CD4-positive, CD25-positive, alpha-beta regulatory T cell (primary cell): ENCODE data around the gene TPM1. TPM values are rescaled to one million over a fixed set of nuclear protein-coding genes. Genes with fewer than 3 reads are reported as not detected.

Source experiments
- ATAC-seq, 2 donors: fragments of 150-1000 bp; cut with Tn5 transposase; one replicate each; pipeline ENCODE4 v1.10.0; 2021; ENCODE audit warnings: low read depth in 2 of 2, moderate number of reproducible peaks in 2 of 2, moderate library complexity in 1 of 2
- DNase-seq, 3 donors: peaks; one replicate each; pipeline versions ENCODE4 v3.0.0 to v3.0.0-alpha.2; 2012 to 2022; ENCODE audit warnings: mixed read lengths in 1 of 3
- H3K27ac ChIP-seq: one replicate; pipeline ENCODE4 v1.7.0; 2013; ENCODE audit warnings: mild to moderate bottlenecking, low read length; ENCODE audit not compliant: insufficient read depth, poor library complexity, severe bottlenecking
- H3K27me3 ChIP-seq: one replicate; pipeline ENCODE4 v1.7.0; 2013; ENCODE audit warnings: low read length; ENCODE audit not compliant: control insufficient read depth, insufficient read depth
- H3K36me3 ChIP-seq: one replicate; pipeline ENCODE4 v1.7.0; 2013; ENCODE audit warnings: mild to moderate bottlenecking, low read length, moderate library complexity; ENCODE audit not compliant: control insufficient read depth, insufficient read depth
- H3K4me1 ChIP-seq: 2 replicates; pipeline ENCODE4 v1.7.0; 2013; ENCODE audit warnings: mild to moderate bottlenecking, low read length; ENCODE audit not compliant: insufficient read depth, control insufficient read depth, poor library complexity, severe bottlenecking
- H3K4me3 ChIP-seq: one replicate; pipeline ENCODE4 v1.7.0; 2013; ENCODE audit warnings: low read depth, mild to moderate bottlenecking, low read length, moderate library complexity
- H3K9me3 ChIP-seq, 2 experiments: 1 replicate in 1 of 2; 2 replicates in 1 of 2; pipeline ENCODE4 v1.7.0; 2013; ENCODE audit warnings: low read length in 2 of 2, mild to moderate bottlenecking in 1 of 2, moderate library complexity in 1 of 2; ENCODE audit not compliant: control insufficient read depth in 2 of 2
- H3K27ac Mint-ChIP-seq, 3 donors: one replicate each; pipeline ENCODE4 v1.8.0; 2020 to 2022; ENCODE audit warnings: mild to moderate bottlenecking in 3 of 3, mixed read lengths in 3 of 3, moderate library complexity in 2 of 3
- H3K27me3 Mint-ChIP-seq: one replicate; pipeline ENCODE4 v1.8.0; 2022; ENCODE audit warnings: mild to moderate bottlenecking, mixed read lengths
- H3K36me3 Mint-ChIP-seq: one replicate; pipeline ENCODE4 v1.8.0; 2020; ENCODE audit warnings: mixed read lengths
- H3K4me1 Mint-ChIP-seq, 4 donors: one replicate each; pipeline ENCODE4 v1.8.0; 2020 to 2022; ENCODE audit warnings: mixed read lengths in 4 of 4, mild to moderate bottlenecking in 1 of 4
- H3K4me3 Mint-ChIP-seq, 4 donors: one replicate each; pipeline ENCODE4 v1.8.0; 2020 to 2022; ENCODE audit warnings: mild to moderate bottlenecking in 4 of 4, mixed read lengths in 4 of 4, moderate library complexity in 3 of 4
- H3K9me3 Mint-ChIP-seq, 7 donors: one replicate each; pipeline ENCODE4 v1.8.0; 2020 to 2022; ENCODE audit warnings: mixed read lengths in 7 of 7, mild to moderate bottlenecking in 3 of 7, moderate library complexity in 2 of 7
- polyA plus RNA-seq, 4 donors: library from polyadenylated mRNA; unstranded; fragments of 300-500 nt; fragmentation: Illumina TruSeq; gene quantifications; one replicate each; pipeline ENCODE4 v1.2.3, GENCODE V29; 2021
- total RNA-seq: library from RNA; stranded (reverse); gene quantifications from one replicate; pipeline ENCODE4 v1.2.3, GENCODE V29; 2022

The TPM1 gene
- total and polyA plus RNA-seq, 5 donors from 2014 or later = 7.2 to 12.1 (median 11.0) TPM

- Mint-ChIP-seq H3K27ac (peak overlapping the region in 1 of 3 donors; percentile 69), H3K9me3 (peaks cover 0 to 2% (median 0%) of the 10 kb centered on the region in 7 donors), H3K36me3 (no peaks in the 10 kb centered on the region), H3K4me1 (peaks cover 0 to 3% (median 0%) of the 10 kb centered on the region in 4 donors), H3K4me3 (no peak overlapping the region), H3K27me3 (peaks cover 7% of the 10 kb centered on the region)
- Histone ChIP-seq H3K9me3 (no peaks in the 10 kb centered on the region), H3K4me1 (no peaks in the 10 kb centered on the region), H3K27ac (no peak overlapping the region), H3K27me3 (peaks cover 3% of the 10 kb centered on the region), H3K36me3 (no peaks in the 10 kb centered on the region), H3K4me3 (no peak overlapping the region)
- DNase-seq (no peak), ATAC-seq (no peak)
Measured at GRCh38 chr15:63019511-63020109, 22.9 kb upstream of the TPM1 start.

GRCh38 chr15:63020128-63020527, 22.4 kb upstream of the TPM1 start:
- DNase-seq (no peak), ATAC-seq (no peak)
- peaks cover 0 to 2% (median 0%) of the 10 kb centered on the region in 7 donors for H3K9me3 Mint-ChIP-seq
- no peaks in the 10 kb centered on the region for H3K9me3 ChIP-seq
- peaks cover 7% of the 10 kb centered on the region for H3K27me3 Mint-ChIP-seq
- H3K27me3 ChIP-seq = peaks cover 5% of the 10 kb centered on the region
- no peak overlapping the region for H3K27ac ChIP-seq
- H3K4me1 Mint-ChIP-seq = peaks cover 0 to 3% (median 0%) of the 10 kb centered on the region in 4 donors
- H3K4me3 ChIP-seq = no peak overlapping the region
- no peak overlapping the region for H3K27ac Mint-ChIP-seq
- no peak overlapping the region for H3K4me3 Mint-ChIP-seq
- no peaks in the 10 kb centered on the region for H3K36me3 Mint-ChIP-seq
- no peaks in the 10 kb centered on the region for H3K4me1 ChIP-seq
- no peaks in the 10 kb centered on the region for H3K36me3 ChIP-seq

GRCh38 chr15:63020759-63021430, 21.7 kb upstream of the TPM1 start:
- Mint-ChIP-seq H3K4me3 (no peak overlapping the region), H3K4me1 (no peaks in the 10 kb centered on the region), H3K27me3 (peaks cover 8% of the 10 kb centered on the region), H3K27ac (no peak overlapping the region), H3K9me3 (peaks cover 0 to 2% (median 0%) of the 10 kb centered on the region in 7 donors), H3K36me3 (no peaks in the 10 kb centered on the region)
- Histone ChIP-seq H3K27ac (no peak overlapping the region), H3K4me1 (no peaks in the 10 kb centered on the region), H3K36me3 (no peaks in the 10 kb centered on the region), H3K27me3 (peaks cover 5% of the 10 kb centered on the region), H3K4me3 (no peak overlapping the region), H3K9me3 (no peaks in the 10 kb centered on the region)
- ATAC-seq (no peak), DNase-seq (no peak)

GRCh38 chr15:63022181-63022580, 20.4 kb upstream of the TPM1 start:
- Mint-ChIP-seq H3K4me3 (no peak overlapping the region), H3K27ac (no peak overlapping the region), H3K27me3 (peaks cover 12% of the 10 kb centered on the region), H3K4me1 (no peaks in the 10 kb centered on the region), H3K9me3 (peaks cover 0 to 2% (median 0%) of the 10 kb centered on the region in 7 donors), H3K36me3 (no peaks in the 10 kb centered on the region)
- Histone ChIP-seq H3K36me3 (no peaks in the 10 kb centered on the region), H3K27ac (no peak overlapping the region), H3K4me3 (no peak overlapping the region), H3K9me3 (no peaks in the 10 kb centered on the region), H3K27me3 (peaks cover 5% of the 10 kb centered on the region), H3K4me1 (no peaks in the 10 kb centered on the region)
- no peak for DNase-seq
- no peak for ATAC-seq

GRCh38 chr15:63022663-63023062, 19.9 kb upstream of the TPM1 start:
- no peak for DNase-seq
- H3K27me3 Mint-ChIP-seq = peaks cover 12% of the 10 kb centered on the region

GRCh38 chr15:63023351-63023945, 19.1 kb upstream of the TPM1 start:
- Histone ChIP-seq H3K27me3 (peaks cover 8% of the 10 kb centered on the region), H3K4me1 (no peaks in the 10 kb centered on the region), H3K27ac (no peak overlapping the region), H3K9me3 (no peaks in the 10 kb centered on the region), H3K4me3 (no peak overlapping the region), H3K36me3 (no peaks in the 10 kb centered on the region)
- peaks cover 12% of the 10 kb centered on the region for H3K27me3 Mint-ChIP-seq
- no peak overlapping the region for H3K4me3 Mint-ChIP-seq
- H3K9me3 Mint-ChIP-seq = peaks cover 0 to 2% (median 0%) of the 10 kb centered on the region in 7 donors
- H3K27ac Mint-ChIP-seq = no peak overlapping the region
- DNase-seq (no peak), ATAC-seq (no peak)
- H3K4me1 Mint-ChIP-seq = no peaks in the 10 kb centered on the region
- no peaks in the 10 kb centered on the region for H3K36me3 Mint-ChIP-seq

More at GRCh38 chr15:63022663-63023062, 19.9 kb upstream of the TPM1 start:
- no peaks in the 10 kb centered on the region for H3K36me3 Mint-ChIP-seq
- H3K9me3 Mint-ChIP-seq = peaks cover 0 to 2% (median 0%) of the 10 kb centered on the region in 7 donors
- H3K9me3 ChIP-seq = no peaks in the 10 kb centered on the region
- no peak overlapping the region for H3K27ac ChIP-seq
- no peak overlapping the region for H3K4me3 ChIP-seq
- peaks cover 5% of the 10 kb centered on the region for H3K27me3 ChIP-seq
- no peaks in the 10 kb centered on the region for H3K4me1 Mint-ChIP-seq
- no peak overlapping the region for H3K27ac Mint-ChIP-seq
- no peaks in the 10 kb centered on the region for H3K4me1 ChIP-seq
- H3K4me3 Mint-ChIP-seq = no peak overlapping the region
- H3K36me3 ChIP-seq = no peaks in the 10 kb centered on the region
- ATAC-seq = no peak

GRCh38 chr15:63025460-63025859, 17.1 kb upstream of the TPM1 start:
- no peaks in the 10 kb centered on the region for H3K36me3 Mint-ChIP-seq
- DNase-seq (no peak), ATAC-seq (no peak)
- Histone ChIP-seq H3K36me3 (no peaks in the 10 kb centered on the region), H3K4me3 (no peak overlapping the region), H3K9me3 (no peaks in the 10 kb centered on the region), H3K4me1 (no peaks in the 10 kb centered on the region), H3K27ac (no peak overlapping the region), H3K27me3 (peaks cover 8% of the 10 kb centered on the region)
- H3K4me3 Mint-ChIP-seq = no peak overlapping the region
- H3K9me3 Mint-ChIP-seq = peaks cover 0 to 2% (median 0%) of the 10 kb centered on the region in 7 donors
- H3K27ac Mint-ChIP-seq = no peak overlapping the region
- H3K27me3 Mint-ChIP-seq = peaks cover 17% of the 10 kb centered on the region
- H3K4me1 Mint-ChIP-seq = no peaks in the 10 kb centered on the region
